ENCODE measurements around the gene CERCAM.

CERCAM gene

DNA sequence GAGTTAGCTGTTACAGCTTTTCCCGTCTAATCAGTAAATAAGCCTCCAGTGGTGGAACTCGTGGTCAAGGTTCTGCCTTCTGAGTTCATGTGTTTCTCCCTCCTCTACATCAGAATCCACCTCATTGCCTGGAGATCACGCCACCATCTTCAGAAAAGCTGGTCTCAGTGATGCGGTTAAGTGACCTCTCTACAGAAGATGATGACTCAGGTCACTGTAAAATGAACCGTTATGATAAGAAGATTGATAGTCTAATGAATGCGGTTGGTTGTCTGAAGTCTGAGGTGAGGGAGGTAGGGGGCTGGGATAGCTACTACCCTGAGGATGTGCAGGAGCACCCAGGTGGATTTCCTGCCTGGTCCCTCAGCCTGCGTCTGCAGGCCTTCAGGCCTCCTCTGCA, 48.4 kb downstream of the CERCAM start:
- no peak for DNase-seq

DNA sequence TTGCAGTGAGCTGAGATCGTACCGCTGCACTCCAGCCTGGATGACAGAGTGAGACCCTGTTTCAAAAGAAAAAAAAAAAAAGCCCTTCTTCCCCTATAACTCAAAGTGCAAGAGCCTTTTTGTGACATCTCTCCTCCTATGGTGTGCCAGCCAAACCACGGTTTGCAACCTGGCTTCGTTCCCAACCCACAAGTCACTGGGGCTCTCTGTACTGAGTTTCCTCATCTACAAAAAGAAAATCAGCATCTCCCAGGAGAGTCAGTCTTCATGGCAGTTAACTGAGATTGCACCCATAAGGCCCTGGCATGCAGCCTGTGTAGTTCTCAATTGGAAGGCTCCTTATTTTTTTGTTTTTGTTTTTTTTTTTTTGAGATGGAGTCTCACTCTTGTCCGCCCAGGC, 49.9 kb downstream of the CERCAM start:
- no peak for DNase-seq

DNA sequence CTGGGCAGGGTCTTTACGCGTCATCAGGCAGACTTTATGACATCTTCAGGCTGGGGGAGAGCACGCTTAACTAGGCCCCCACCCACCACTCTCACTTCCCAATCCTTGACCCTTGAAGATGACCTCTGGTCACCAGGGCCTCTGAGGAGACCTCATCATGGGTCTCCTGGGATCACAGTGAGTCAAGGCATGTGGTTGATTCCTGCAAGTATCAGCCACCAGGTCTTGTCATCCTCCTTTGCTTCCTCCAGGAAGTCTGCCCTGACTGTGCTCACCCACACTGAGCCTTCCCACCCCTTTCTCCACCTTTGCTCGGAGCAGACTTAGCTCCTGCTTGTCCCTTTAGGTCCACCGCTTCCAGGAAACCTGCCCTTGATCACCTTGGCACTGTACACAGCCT, 52.4 kb downstream of the CERCAM start:
- DNase-seq: no peak

DNA sequence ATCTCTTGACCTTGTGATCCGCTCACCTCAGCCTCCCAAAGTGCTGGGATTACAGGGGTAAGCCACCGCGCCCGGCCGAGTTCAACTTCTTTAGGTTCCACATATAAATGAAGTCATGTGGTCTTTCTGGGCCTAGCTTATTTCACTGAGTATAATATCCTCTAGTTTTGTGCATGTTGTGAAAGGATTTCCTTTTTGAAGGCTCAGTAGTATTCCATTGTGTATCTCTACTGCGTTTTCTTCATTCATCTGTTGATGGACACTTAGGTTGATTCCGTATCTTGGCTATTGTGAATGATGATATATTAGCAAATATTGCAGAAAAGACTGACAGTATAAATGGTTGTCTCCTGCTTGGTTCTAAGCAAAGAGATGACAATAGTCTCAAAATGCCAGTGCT, 55.2 kb downstream of the CERCAM start:
- DNase-seq: no peak

DNA sequence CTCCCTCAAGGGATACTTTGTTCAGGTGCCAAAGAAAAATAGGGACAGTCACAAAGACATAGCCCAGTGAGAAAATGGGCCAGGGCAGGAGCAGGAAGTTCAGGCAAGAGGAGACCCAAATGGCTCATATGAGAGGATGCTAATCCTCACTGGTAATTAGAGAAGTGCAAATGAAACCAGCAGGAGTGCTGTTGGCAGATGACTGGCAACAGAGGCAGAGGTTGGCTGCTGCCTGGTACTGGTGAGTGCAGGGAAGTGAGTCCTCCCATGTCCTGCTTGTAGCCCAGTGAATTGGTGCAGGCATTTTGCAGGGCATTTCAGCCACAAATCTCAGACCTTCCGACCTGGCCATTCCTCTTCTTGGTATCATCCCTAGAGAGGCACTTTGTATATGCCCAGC, 58.6 kb downstream of the CERCAM start:
- DNase-seq: peak; percentile 42 to 85

DNA sequence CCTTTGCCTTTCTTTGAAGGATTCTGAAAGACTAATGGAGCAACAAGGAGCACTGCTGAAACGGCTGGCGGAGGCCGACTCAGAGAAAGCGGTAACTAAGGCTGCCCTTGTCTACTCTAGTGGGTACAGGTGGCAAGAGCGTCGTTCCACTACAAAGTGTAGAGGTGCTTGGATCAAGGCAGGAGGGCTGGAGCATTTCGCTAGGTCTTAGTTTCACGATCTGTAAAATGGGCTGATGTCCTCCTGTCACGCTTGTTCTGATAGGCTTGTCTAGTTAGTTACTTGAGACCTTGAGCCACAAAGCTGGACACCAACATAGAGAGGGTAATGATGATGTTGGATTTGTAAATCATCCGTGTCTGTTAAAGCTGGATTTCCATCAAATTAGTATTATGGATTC, 60.9 kb downstream of the CERCAM start:
- DNase-seq: no peak

DNA sequence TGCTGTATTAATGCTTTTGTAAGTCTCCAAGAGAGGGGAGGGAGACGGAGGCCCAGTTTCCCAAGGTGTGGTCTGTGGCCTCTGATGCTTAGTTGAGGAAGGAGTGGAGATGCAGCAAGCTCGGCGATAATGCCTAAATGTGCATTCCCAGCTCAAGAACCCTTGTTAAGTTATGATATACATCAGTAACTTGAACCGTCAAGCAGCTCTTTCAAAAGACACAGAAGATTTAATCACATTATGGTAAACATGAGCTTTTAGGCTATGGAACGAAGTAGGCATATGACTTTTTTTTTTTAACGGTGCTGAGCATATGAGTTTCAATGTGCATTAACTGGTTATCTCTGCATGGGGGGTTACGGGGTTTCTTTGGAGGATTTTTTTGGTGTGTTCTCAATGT, 61.5 kb downstream of the CERCAM start:
- DNase-seq: no peak

DNA sequence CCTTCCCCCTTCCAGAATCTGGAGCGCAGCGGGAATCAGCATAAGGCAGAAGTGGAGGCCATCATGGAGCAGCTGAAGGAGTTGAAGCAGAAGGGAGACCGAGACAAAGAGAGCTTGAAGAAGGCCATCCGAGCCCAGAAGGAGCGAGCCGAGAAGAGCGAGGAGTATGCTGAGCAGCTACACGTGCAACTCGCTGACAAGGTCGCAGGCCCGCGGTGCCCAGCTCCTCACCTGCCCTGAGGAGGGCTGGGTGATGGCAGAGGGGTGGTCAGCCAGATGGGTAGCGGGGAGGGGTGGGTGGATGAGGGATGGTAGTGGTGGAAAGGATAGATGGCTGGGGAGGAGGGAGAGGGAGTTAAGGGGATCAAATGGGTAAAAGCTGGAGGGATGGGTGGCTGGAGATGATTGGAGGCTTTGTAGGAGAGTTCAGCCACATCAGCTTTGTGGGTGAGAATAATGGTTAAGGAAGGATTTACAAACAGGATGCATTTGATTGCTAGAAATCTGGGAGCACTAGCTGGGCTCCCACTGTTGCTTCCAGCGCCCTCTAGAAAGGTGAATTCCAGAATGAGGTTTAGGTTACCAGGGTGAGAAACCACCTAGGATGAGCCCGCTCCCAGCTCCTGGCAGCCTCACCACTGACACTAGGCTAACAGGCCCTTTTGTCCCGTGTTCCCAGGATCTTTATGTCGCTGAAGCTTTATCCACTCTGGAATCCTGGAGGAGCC, 64.2 kb downstream of the CERCAM start:
- DNase-seq: no peak

DNA sequence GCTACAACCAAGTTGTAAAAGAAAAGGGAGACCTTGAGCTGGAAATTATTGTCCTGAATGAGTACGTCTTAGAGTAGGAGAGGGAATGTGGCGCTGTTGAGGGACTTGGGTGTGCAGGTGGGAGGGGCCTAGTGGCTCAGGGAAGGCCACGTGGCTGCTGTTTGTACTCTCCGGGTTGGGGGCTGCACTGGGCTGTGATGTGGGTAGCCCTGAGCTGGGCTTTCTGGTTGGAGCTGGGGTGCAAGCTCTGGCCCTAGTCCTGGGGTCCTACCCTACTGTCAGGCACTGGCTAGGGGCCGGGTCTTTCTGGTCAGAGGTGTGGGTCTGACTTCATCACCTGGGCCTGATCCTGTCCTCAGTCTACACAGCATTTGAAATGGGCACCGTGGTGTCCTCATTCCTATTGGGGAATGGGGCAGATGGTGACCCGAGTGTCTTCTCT, 64.8 kb downstream of the CERCAM start:
- DNase-seq: no peak

DNA sequence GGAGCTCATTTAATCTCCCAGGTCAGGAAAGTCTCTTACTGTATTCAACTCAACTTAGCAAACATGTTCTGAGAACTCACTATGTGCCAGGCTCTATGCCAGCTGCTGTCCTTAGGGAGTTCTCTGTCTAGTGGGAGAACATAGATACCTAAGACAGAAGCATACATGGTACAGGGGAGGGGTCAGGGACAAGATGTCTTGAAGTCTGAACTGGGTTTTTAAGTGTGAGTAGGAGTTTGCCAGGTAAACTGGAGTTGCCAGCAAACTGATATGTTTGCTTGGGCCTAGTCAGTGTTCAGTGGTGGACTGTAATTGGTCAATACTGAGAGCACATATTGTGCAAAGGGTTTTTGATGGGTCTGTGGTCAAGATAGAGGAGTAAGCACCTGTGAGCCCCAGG, 65.5 kb downstream of the CERCAM start:
- DNase-seq: no peak
